Activated naive CD4-positive, alpha-beta T cell treated with anti-CD3 and anti-CD28 coated beads, Interleukin-2, amount 50 U/mL, for 72 hours (primary cell): ENCODE data around the gene ARPC4. TPM values are rescaled to one million over a fixed set of nuclear protein-coding genes. Genes with fewer than 3 reads are reported as not detected.
A peak's percentile ranks its signal among the peaks of the same experiment; 100 is the strongest.

Experiments
- ATAC-seq, 2 donors: fragments of 150-1000 bp; cut with Tn5 transposase; 2 replicates each; pipeline ENCODE4 v1.10.0; 2021; ENCODE audit warnings: mild to moderate bottlenecking in 2 of 2, moderate library complexity in 2 of 2
- DNase-seq, 2 donors: peaks; one replicate each; pipeline ENCODE4 v3.0.0; 2021 to 2022; ENCODE audit warnings: low spot score in 2 of 2
- H3K27ac Mint-ChIP-seq, 2 donors: one replicate each; pipeline ENCODE4 v1.8.0; 2022; ENCODE audit warnings: mild to moderate bottlenecking in 2 of 2, mixed read lengths in 2 of 2
- H3K36me3 Mint-ChIP-seq, 2 donors: one replicate each; pipeline ENCODE4 v1.8.0; 2022; ENCODE audit warnings: mixed read lengths in 2 of 2
- H3K9me3 Mint-ChIP-seq, 2 donors: one replicate each; pipeline ENCODE4 v1.8.0; 2022; ENCODE audit warnings: mixed read lengths in 2 of 2
- total RNA-seq, 2 donors: library from RNA; stranded (reverse); gene quantifications; one replicate each; pipeline ENCODE4 v1.2.3, GENCODE V29; 2022

Gene ARPC4
- total RNA-seq, result 100 to 1,000 TPM; 125 to 265 TPM

DNA sequence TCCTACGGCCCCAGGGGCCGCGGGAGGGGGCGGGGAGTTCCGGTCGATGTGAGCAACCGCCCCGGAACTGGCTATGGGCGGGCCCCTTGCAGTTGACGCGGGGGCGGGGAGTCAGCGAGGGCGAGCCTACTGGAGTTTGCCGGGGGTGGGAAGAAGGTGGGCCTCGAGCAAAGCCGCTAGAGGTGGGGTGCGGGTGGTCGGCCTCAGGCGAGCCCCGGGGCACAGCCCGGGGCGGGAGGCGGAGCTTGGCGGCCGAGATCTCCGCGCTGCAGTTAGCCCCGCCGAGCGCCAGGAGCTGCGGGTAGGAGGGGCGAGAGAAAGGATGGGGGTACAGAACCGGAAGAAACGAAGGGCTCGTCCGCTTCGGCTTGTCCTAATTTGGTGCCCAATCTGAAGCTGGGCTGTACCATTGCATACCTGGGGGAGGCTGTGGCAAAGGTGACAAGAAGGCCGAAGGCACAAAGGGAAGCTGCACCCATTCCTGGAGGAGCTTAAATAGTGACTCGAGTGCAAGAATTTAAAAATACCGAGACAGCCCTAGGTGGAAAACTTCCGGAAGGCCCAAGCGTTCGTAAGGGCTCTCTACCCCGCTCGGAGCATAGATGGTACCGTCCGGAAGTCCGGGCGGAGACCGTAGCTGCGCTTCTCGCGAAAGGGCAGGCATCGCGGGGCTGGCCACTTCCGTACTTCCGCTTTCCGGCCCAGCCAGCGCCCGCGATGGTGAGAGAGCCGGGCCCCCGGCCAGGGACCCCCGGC, at the start of gene ARPC4, which contains the start of gene TADA3:
Gene ARPC4, plus strand, starts transcription at position 678 of the 756 bp plus-strand sequence. Its CDS starts 40 bp downstream, at position 718.
Gene TADA3, minus strand, starts transcription at position 69 of the 756 bp plus-strand sequence. CDS start 1,007 bp downstream, outside the sequence.
- DNase-seq (peak; percentile 86 to 95), ATAC-seq (peak; percentile 82 to 88)
- Mint-ChIP-seq H3K9me3 (no peaks in the 10 kb centered on the region), H3K36me3 (peaks cover 54 to 65% of the 10 kb centered on the region in 2 donors), H3K27ac (peak within 1 kb of the TSS; percentile 98 to 99)

- DNase-seq (no peak), ATAC-seq (no peak)
- no peak overlapping the region for H3K27ac Mint-ChIP-seq
- no peaks in the 10 kb centered on the region for H3K9me3 Mint-ChIP-seq
- H3K36me3 Mint-ChIP-seq, result peaks cover 17 to 23% of the 10 kb centered on the region in 2 donors
These were observed 49.3 kb upstream of the ARPC4 start for GRCh38 chr3:9743548-9743947.

GRCh38 chr3:9744162-9744561, 48.7 kb upstream of the ARPC4 start:
- H3K9me3 Mint-ChIP-seq, result no peaks in the 10 kb centered on the region
- no peak for DNase-seq
- H3K36me3 Mint-ChIP-seq, result peaks cover 19 to 21% of the 10 kb centered on the region in 2 donors
- ATAC-seq, result no peak
- peak overlapping the region in 1 of 2 donors; percentile 73 for H3K27ac Mint-ChIP-seq

DNA sequence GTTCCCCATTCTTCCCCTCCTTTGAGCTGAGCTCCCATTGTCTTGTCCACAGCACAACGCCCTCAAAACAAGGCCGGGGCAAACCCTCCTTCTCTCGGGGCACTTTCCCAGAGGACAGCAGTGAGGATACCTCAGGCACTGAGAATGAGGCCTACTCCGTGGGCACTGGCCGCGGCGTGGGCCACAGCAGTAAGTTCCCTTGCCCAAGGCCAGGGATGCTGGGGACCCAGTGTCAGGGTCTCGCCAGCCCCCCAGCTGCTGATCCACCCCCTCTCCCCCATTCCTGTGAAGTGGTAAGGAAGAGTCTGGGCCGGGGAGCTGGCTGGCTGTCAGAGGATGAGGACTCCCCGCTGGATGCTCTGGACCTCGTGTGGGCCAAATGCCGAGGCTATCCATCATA, 47.4 kb upstream of the ARPC4 start:
- ATAC-seq, result no peak
- no peak for DNase-seq
- Mint-ChIP-seq H3K36me3 (peaks cover 15 to 18% of the 10 kb centered on the region in 2 donors), H3K27ac (peak overlapping the region; percentile 21 to 44), H3K9me3 (no peaks in the 10 kb centered on the region)

GRCh38 chr3:9746330-9746729, 46.6 kb upstream of the ARPC4 start:
- Mint-ChIP-seq H3K9me3 (no peaks in the 10 kb centered on the region), H3K36me3 (peaks cover 23% of the 10 kb centered on the region in 2 donors), H3K27ac (peak overlapping the region; percentile 21 to 44)
- no peak for DNase-seq
- no peak for ATAC-seq

GRCh38 chr3:9747267-9747666, 45.6 kb upstream of the ARPC4 start:
- H3K27ac Mint-ChIP-seq, result peak overlapping the region; percentile 21 to 44
- H3K9me3 Mint-ChIP-seq, result no peaks in the 10 kb centered on the region
- peaks cover 31 to 33% of the 10 kb centered on the region in 2 donors for H3K36me3 Mint-ChIP-seq
- DNase-seq (no peak), ATAC-seq (peak in 1 of 2 donors; percentile 26)

DNA sequence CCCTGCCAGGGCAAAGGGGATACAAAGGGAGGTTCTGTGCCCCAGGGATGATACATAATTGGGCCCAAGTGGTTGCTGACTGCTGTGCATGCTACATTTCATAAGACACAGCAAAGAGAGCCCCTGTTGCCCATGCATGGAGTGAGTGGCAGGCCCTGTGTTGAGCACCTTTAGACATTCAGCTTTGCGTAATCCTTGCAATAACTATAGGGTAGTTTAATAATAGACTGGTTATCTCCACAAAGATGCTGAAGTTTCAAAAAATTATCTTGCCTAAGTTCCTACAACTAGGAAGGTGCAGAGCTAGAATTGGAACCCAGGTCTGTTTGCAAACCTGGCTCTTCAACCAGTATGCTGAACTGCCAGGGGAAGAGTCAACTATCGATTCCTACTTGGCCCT, 44.9 kb upstream of the ARPC4 start:
- DNase-seq (no peak), ATAC-seq (no peak)
- Mint-ChIP-seq H3K9me3 (no peaks in the 10 kb centered on the region), H3K36me3 (peaks cover 31 to 33% of the 10 kb centered on the region in 2 donors), H3K27ac (peak overlapping the region in 1 of 2 donors; percentile 37)

- H3K36me3 Mint-ChIP-seq, result peaks cover 31% of the 10 kb centered on the region in 2 donors
These were observed 43.6 kb upstream of the ARPC4 start for GRCh38 chr3:9749296-9749644.

GRCh38 chr3:9749645-9750555, 43.0 kb upstream of the ARPC4 start, which contains the start of gene OGG1:
OGG1 (plus strand) TSS chr3:9749952; CDS start chr3:9750287, 335 bp downstream.
- Mint-ChIP-seq H3K36me3 (peaks cover 26 to 32% of the 10 kb centered on the region in 2 donors), H3K9me3 (no peaks in the 10 kb centered on the region), H3K27ac (peak within 1 kb of the TSS; percentile 87 to 95)
- peak; percentile 93 to 98 for DNase-seq
- ATAC-seq, result peak; percentile 95 to 97

More at GRCh38 chr3:9749296-9749644, 43.6 kb upstream of the ARPC4 start:
- Mint-ChIP-seq H3K27ac (peak overlapping the region; percentile 87 to 95), H3K9me3 (no peaks in the 10 kb centered on the region)
- ATAC-seq (no peak), DNase-seq (no peak)

GRCh38 chr3:9750556-9751411, 42.1 kb upstream of the ARPC4 start:
- H3K9me3 Mint-ChIP-seq, result no peaks in the 10 kb centered on the region
- ATAC-seq (no peak), DNase-seq (no peak)
- peak overlapping the region; percentile 87 to 95 for H3K27ac Mint-ChIP-seq
- H3K36me3 Mint-ChIP-seq, result peaks cover 24 to 32% of the 10 kb centered on the region in 2 donors

- ATAC-seq (no peak), DNase-seq (no peak)
- Mint-ChIP-seq H3K27ac (peak overlapping the region; percentile 18 to 64), H3K9me3 (no peaks in the 10 kb centered on the region), H3K36me3 (peaks cover 28 to 46% of the 10 kb centered on the region in 2 donors)
These were observed 38.2 kb upstream of the ARPC4 start for GRCh38 chr3:9754678-9755077.

DNA sequence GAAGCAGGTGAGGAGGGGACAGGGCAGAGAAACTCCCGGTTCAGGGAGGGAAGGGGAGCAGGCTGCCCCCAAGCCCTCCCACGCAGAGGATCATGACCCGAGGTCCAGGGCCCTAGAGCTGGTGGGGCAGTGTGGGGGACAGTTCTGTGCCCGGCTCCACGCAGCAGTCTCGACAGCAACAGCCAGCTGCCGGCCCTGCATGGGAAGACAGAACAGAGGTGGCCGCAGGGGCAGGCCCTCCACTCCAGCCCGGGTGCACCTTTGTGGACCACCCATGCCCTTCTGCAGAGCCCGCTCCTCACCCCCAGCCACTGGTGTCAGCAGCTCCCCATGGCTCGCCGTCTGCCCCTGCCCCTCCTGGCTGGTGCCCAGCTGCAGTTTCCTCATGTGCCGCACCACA, 35.5 kb upstream of the ARPC4 start:
- Mint-ChIP-seq H3K36me3 (peaks cover 24 to 34% of the 10 kb centered on the region in 2 donors), H3K9me3 (no peaks in the 10 kb centered on the region), H3K27ac (peak overlapping the region in 1 of 2 donors; percentile 82)
- ATAC-seq (no peak), DNase-seq (no peak)

DNA sequence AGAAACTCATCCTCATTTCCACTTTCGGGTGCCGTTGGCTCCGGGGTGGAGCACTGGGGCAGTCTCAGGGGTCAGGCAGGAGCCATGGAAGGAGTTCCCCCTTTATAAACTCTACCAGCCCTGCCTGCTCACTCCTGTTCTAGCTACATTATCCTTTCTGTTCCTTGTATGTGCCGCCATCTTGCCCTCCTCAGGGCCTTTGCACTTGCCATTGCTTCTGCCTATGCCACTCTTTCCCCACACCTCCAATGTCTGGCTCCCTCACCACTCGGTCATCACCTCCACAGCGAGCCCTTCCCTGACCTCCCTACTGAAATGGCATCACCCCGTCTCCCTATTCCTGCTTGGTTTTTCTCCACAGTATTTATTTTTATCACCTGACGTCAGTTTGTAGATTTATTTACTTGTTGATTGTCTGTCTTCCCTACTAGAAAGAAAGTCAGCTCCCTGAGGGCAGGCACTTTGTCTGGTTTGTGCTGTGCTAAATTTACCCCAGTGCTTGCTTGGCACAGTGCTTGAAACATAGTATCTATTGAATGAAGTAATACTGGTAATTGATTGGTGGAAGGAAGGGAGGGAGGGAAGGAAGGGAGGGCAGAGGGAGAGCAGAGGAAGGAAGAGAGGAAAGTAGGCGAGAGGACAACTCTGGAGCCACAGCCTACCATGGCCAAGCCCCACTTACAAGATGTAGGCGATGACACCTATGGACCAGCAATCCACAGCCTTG, 31.9 kb upstream of the ARPC4 start:
- H3K36me3 Mint-ChIP-seq, result peaks cover 26 to 31% of the 10 kb centered on the region in 2 donors
- H3K9me3 Mint-ChIP-seq, result no peaks in the 10 kb centered on the region
- ATAC-seq, result no peak
- H3K27ac Mint-ChIP-seq, result peak overlapping the region; percentile 2 to 62
- DNase-seq, result no peak

GRCh38 chr3:9761919-9762318, 31.0 kb upstream of the ARPC4 start:
- ATAC-seq (peak in 1 of 2 donors; percentile 65), DNase-seq (no peak)
- Mint-ChIP-seq H3K36me3 (peaks cover 18 to 31% of the 10 kb centered on the region in 2 donors), H3K27ac (no peak overlapping the region), H3K9me3 (no peaks in the 10 kb centered on the region)

- peaks cover 18 to 31% of the 10 kb centered on the region in 2 donors for H3K36me3 Mint-ChIP-seq
- ATAC-seq, result no peak
These were observed 30.0 kb upstream of the ARPC4 start for GRCh38 chr3:9762871-9763270.

More at GRCh38 chr3:9762871-9763270, 30.0 kb upstream of the ARPC4 start:
- DNase-seq, result no peak
- Mint-ChIP-seq H3K27ac (peak overlapping the region in 1 of 2 donors; percentile 83), H3K9me3 (no peaks in the 10 kb centered on the region)
